Endothelial cell of umbilical vein (primary cell): ENCODE results near the gene SLC2A4. TPM values are rescaled to one million over a fixed set of nuclear protein-coding genes. Genes with fewer than 3 reads are reported as not detected.

Experiments used
- BruUV-seq: library from RNA; stranded (reverse); fragments of 400-500 nt; replicated peaks from 2 replicates; lab custom pipeline; 2021; lab: Mats Ljungman, UMichigan
- CTCF ChIA-PET: fragments of 300-600, 350-600 bp; sonication (Branson Sonifier 250); formaldehyde crosslinking; loops from one replicate; lab custom pipeline; 2021; ENCODE audit warnings: antibody characterized with exemption, inconsistent platforms; lab: Charles Lee
- POLR2A ChIA-PET: fragments of 300-600, 350-600 bp; sonication (Branson Sonifier 250); formaldehyde crosslinking; loops from one replicate; lab custom pipeline; 2021; ENCODE audit warnings: antibody characterized with exemption, inconsistent platforms; lab: Charles Lee
- DNase-seq: peaks from one replicate; pipeline ENCODE4 v3.0.0-alpha.2; 2011; ENCODE audit warnings: low read depth, low spot score
- FAIRE-seq: peaks from 2 replicates; lab custom pipeline; 2011; peaks lifted over from hg19 to GRCh38; lab: Jason Lieb, UNC
- H2AFZ ChIP-seq: 2 replicates; pipeline ENCODE4 v1.6.0; 2012; ENCODE audit warnings: low read depth, low read length, control low read depth, inconsistent platforms
- H3K27ac ChIP-seq: 2 replicates; pipeline ENCODE4 v1.5.1; 2011; ENCODE audit warnings: low read depth, mild to moderate bottlenecking, control low read depth, low read length, moderate library complexity; ENCODE audit not compliant: insufficient read depth
- H3K27me3 ChIP-seq, 2 experiments: 2 replicates each; pipeline versions ENCODE4 v1.6.0 to v1.6.1; 2011; ENCODE audit warnings: low read length in 2 of 2, mixed read lengths in 1 of 2; ENCODE audit not compliant: control insufficient read depth in 2 of 2, insufficient read depth in 2 of 2
- H3K36me3 ChIP-seq, 2 experiments: 2 replicates in 1 of 2; 3 replicates in 1 of 2; pipeline ENCODE4 v1.5.1; 2011; ENCODE audit warnings: low read length in 2 of 2, mild to moderate bottlenecking in 1 of 2, moderate library complexity in 1 of 2; ENCODE audit not compliant: control insufficient read depth in 2 of 2, insufficient read depth in 2 of 2; ENCODE audit errors: extremely low read depth in 1 of 2
- H3K4me1 ChIP-seq: 3 replicates; pipeline ENCODE4 v1.5.1; 2011; ENCODE audit warnings: mild to moderate bottlenecking, low read length; ENCODE audit not compliant: control insufficient read depth, insufficient read depth; ENCODE audit errors: extremely low read depth
- H3K4me2 ChIP-seq: 2 replicates; pipeline ENCODE4 v1.6.1; 2011; ENCODE audit warnings: low read length, control low read depth, mixed read lengths; ENCODE audit not compliant: insufficient read depth
- H3K4me3 ChIP-seq, 3 experiments: fragments of 200-600 bp in 1 of 3; sonication (generic), shearing (Covaris generic) in 1 of 3; replicated peaks in 1 of 3; 2 replicates each; pipeline ENCODE4 v1.5.1; 2011 to 2016; ENCODE audit warnings: control low read depth in 3 of 3, low read length in 3 of 3, mild to moderate bottlenecking in 2 of 3, inconsistent platforms in 1 of 3, low read depth in 1 of 3, moderate library complexity in 1 of 3; ENCODE audit not compliant: insufficient read depth in 1 of 3
- H3K79me2 ChIP-seq: 2 replicates; pipeline ENCODE4 v1.6.0; 2012; ENCODE audit warnings: low read length, inconsistent platforms; ENCODE audit not compliant: control insufficient read depth, insufficient read depth
- H3K9ac ChIP-seq: replicated peaks from 2 replicates; pipeline ENCODE3; 2011; ENCODE audit warnings: low read length, control low read depth; ENCODE audit not compliant: insufficient read depth; ENCODE audit errors: extremely low read depth
- H3K9me1 ChIP-seq: replicated peaks from 3 replicates; pipeline ENCODE4 v1.6.0; 2011; ENCODE audit warnings: mild to moderate bottlenecking, low read length; ENCODE audit not compliant: control insufficient read depth, insufficient read depth; ENCODE audit errors: extremely low read depth
- H3K9me3 ChIP-seq: replicated peaks from 2 replicates; pipeline ENCODE4 v1.5.1; 2012; ENCODE audit warnings: low read length, inconsistent platforms; ENCODE audit not compliant: control insufficient read depth, insufficient read depth
- H4K20me1 ChIP-seq: replicated peaks from 2 replicates; pipeline ENCODE3; 2011; ENCODE audit warnings: mild to moderate bottlenecking, low read length; ENCODE audit not compliant: control insufficient read depth, insufficient read depth; ENCODE audit errors: extremely low read depth
- EZH2 ChIP-seq: IDR thresholded peaks from 2 replicates; pipeline ENCODE4 v1.6.1; 2012; ENCODE audit warnings: borderline replicate concordance, low read depth, mild to moderate bottlenecking, moderate library complexity, low read length, inconsistent platforms; ENCODE audit not compliant: severe bottlenecking
- FOS ChIP-seq: IDR thresholded peaks from 2 replicates; pipeline ENCODE4 v1.6.1; 2011; ENCODE audit warnings: mild to moderate bottlenecking, low read length, moderate library complexity, borderline replicate concordance; ENCODE audit not compliant: insufficient read depth
- GATA2 ChIP-seq: IDR thresholded peaks from 2 replicates; pipeline ENCODE4 v1.7.0; 2011; ENCODE audit warnings: low read depth, mild to moderate bottlenecking, moderate library complexity, mixed read lengths, low read length; ENCODE audit not compliant: insufficient read length, insufficient read depth
- JUN ChIP-seq: IDR thresholded peaks from 2 replicates; pipeline ENCODE4 v1.6.1; 2011; ENCODE audit warnings: borderline replicate concordance, low read depth; ENCODE audit not compliant: insufficient read length, insufficient read depth
- MYC ChIP-seq: IDR thresholded peaks from one replicate; pipeline ENCODE4 v1.6.1; 2011; ENCODE audit warnings: mild to moderate bottlenecking, low read depth, low read length
- POLR2A ChIP-seq: IDR thresholded peaks from 2 replicates; pipeline ENCODE4 v1.6.1; 2012; ENCODE audit warnings: low read depth, mild to moderate bottlenecking, control low read depth, low read length
- POLR2AphosphoS5 ChIP-seq: IDR thresholded peaks from 2 replicates; pipeline ENCODE4 v1.6.1; 2012; ENCODE audit warnings: low read depth, mild to moderate bottlenecking, control low read depth, low read length, moderate library complexity; ENCODE audit not compliant: insufficient read depth
- dilution Hi-C: fragments of 300-500 bp; cut with MboI; formaldehyde crosslinking; loops from one replicate; pipeline ENCODE4 v1.15.0; 2019; ENCODE audit warnings: low sequenced_read_pairs; ENCODE audit not compliant: extremely low pct_ligation_motif_present
- intact Hi-C: fragments of 100-400 bp; cut with micrococcal nuclease; formaldehyde crosslinking; loops from one replicate; pipeline ENCODE4 v1.10.0; 2022
- polyA plus RNA-seq, 4 experiments: library from polyadenylated mRNA; depleted of rRNA in 3 of 4; stranded (reverse) in 3 of 4; unstranded in 1 of 4; fragments of >200 nt; gene quantifications; 2 replicates each; pipeline versions ENCODE4 v1.2.1 to v1.2.3, GENCODE V29; 2011 to 2012; ENCODE audit warnings: missing spikeins in 1 of 4
- total RNA-seq: library from RNA; stranded (reverse); gene quantifications from 2 replicates; pipeline ENCODE4 v1.2.3, GENCODE V29; 2021
- TF ChIP-seq, protein P1 (sequence below): IDR thresholded peaks from 2 replicates; pipeline ENCODE4 v1.6.1; 2011; ENCODE audit not compliant: insufficient read depth, insufficient read length
- TF ChIP-seq, protein P2 (sequence below), 2 donors: IDR thresholded peaks; 1 replicate in 1 of 2; 2 replicates in 1 of 2; pipeline ENCODE4 v1.5.1; 2011; ENCODE audit warnings: low read length in 2 of 2, mild to moderate bottlenecking in 2 of 2, moderate library complexity in 2 of 2, control low read depth in 1 of 2, inconsistent platforms in 1 of 2, low read depth in 1 of 2; ENCODE audit not compliant: insufficient read depth in 1 of 2; ENCODE audit errors: extremely low read depth in 1 of 2

SLC2A4 gene
- total and polyA plus RNA-seq, 2 donors (not counting 3 experiments of a cell fraction or from before 2014, with no cell fraction given) = 0.12 TPM; not detected in 1

- Histone ChIP-seq H3K4me2 (peak overlapping the region; percentile 95), H3K9me1 (no peaks in the 10 kb centered on the region), H3K4me1 (peaks cover 10% of the 10 kb centered on the region), H4K20me1 (no peaks in the 10 kb centered on the region), H3K79me2 (peaks cover 10% of the 10 kb centered on the region), H3K36me3 (peaks cover 0 to 3% of the 10 kb centered on the region in 2 experiments), H3K9ac (peak overlapping the region; percentile 46), H3K9me3 (no peaks in the 10 kb centered on the region), H3K4me3 (peak overlapping the region; percentile 80 to 86 (median 81)), H3K27ac (peak overlapping the region; percentile 71), H2AFZ (peak overlapping the region; percentile 97), H3K27me3 (peaks cover 0 to 2% of the 10 kb centered on the region in 2 experiments)
- BruUV-seq = no TSS peak
- dilution Hi-C loops (no loop called here), intact Hi-C loops (loop anchor here (1.0 kb wide), 2 partner anchors 15 to 50 kb away; partner anchors contain the start of gene GPS2)
- POLR2A ChIA-PET = interaction anchor here (0.5 to 1.7 kb wide), 9 partner anchors 14 to 112 kb away, joined by 3 to 5 read pairs (median 4); partner anchors contain the start of genes GPS2, SLC2A4 and TMEM256
- FAIRE-seq (no peak), DNase-seq (no peak)
- TF ChIP-seq EZH2 = no peak
- no peak for TF ChIP-seq GATA2
- TF ChIP-seq, protein P1, sequence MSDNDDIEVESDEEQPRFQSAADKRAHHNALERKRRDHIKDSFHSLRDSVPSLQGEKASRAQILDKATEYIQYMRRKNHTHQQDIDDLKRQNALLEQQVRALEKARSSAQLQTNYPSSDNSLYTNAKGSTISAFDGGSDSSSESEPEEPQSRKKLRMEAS = no peak
- no peak for TF ChIP-seq MYC
- no peak for TF ChIP-seq POLR2AphosphoS5
- no peak for TF ChIP-seq POLR2A
- no peak for TF ChIP-seq FOS
- TF ChIP-seq, protein P2, sequence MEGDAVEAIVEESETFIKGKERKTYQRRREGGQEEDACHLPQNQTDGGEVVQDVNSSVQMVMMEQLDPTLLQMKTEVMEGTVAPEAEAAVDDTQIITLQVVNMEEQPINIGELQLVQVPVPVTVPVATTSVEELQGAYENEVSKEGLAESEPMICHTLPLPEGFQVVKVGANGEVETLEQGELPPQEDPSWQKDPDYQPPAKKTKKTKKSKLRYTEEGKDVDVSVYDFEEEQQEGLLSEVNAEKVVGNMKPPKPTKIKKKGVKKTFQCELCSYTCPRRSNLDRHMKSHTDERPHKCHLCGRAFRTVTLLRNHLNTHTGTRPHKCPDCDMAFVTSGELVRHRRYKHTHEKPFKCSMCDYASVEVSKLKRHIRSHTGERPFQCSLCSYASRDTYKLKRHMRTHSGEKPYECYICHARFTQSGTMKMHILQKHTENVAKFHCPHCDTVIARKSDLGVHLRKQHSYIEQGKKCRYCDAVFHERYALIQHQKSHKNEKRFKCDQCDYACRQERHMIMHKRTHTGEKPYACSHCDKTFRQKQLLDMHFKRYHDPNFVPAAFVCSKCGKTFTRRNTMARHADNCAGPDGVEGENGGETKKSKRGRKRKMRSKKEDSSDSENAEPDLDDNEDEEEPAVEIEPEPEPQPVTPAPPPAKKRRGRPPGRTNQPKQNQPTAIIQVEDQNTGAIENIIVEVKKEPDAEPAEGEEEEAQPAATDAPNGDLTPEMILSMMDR (IDR thresholded peaks at IDR 0.05; ENCODE audit: extremely low read depth in 1 of 2, insufficient read depth in 1 of 2, low read depth in 1 of 2, low read length in 2 of 2) = no peak
- TF ChIP-seq JUN = no peak
- CTCF ChIA-PET = interaction anchor here (0.7 to 1.9 kb wide), 23 partner anchors 10 to 285 kb away, joined by 3 to 13 read pairs (median 4); partner anchors contain the start of genes GPS2, SLC2A4 and TMEM256
Observed at GRCh38 chr17:7329997-7330637, 48.6 kb downstream of the SLC2A4 start.
